Adrenal gland (tissue), 12 donors: ENCODE measurements around the gene APBA2. TPM values are rescaled to one million over a fixed set of nuclear protein-coding genes. Genes with fewer than 3 reads are reported as not detected.

Experiments
- DNase-seq, 7 donors: peaks; one replicate each; pipeline ENCODE4 v3.0.0-alpha.2; 2019 to 2020
- H3K27ac ChIP-seq, 5 donors: fragments of 200-600 bp; sonication (generic) in 4 of 5; 1 replicate in 3 of 5; 2 replicates in 2 of 5; pipeline versions ENCODE4 v1.5.1 to v1.8.0; 2016 to 2020; ENCODE audit warnings: mild to moderate bottlenecking in 1 of 5
- H3K27me3 ChIP-seq: fragments of 200-600 bp; 2 replicates; pipeline ENCODE4 v1.8.0; 2021
- H3K36me3 ChIP-seq, 2 donors: fragments of 200-600 bp; replicated peaks in 1 of 2; 1 replicate in 1 of 2; 2 replicates in 1 of 2; pipeline versions ENCODE4 v1.5.1 to v1.8.0; 2018 to 2022
- H3K4me1 ChIP-seq, 2 donors: fragments of 200-600 bp; replicated peaks in 1 of 2; 1 replicate in 1 of 2; 2 replicates in 1 of 2; pipeline versions ENCODE4 v1.5.1 to v1.8.0; 2018 to 2021
- H3K4me3 ChIP-seq, 4 donors: fragments of 200-600 bp; sonication (generic) in 3 of 4; one replicate each; pipeline ENCODE4 v1.5.1; 2016 to 2018
- H3K9me3 ChIP-seq, 3 donors: fragments of 200-600 bp; sonication (generic) in 1 of 3; replicated peaks in 1 of 3; 1 replicate in 2 of 3; 2 replicates in 1 of 3; pipeline versions ENCODE4 v1.5.1 to v1.8.0; 2016 to 2021
- POLR2A ChIP-seq, 2 donors: fragments of 450-650 bp; IDR thresholded peaks; one replicate each; pipeline ENCODE4 v1.6.1; 2017; ENCODE audit warnings: antibody characterized with exemption in 2 of 2, mild to moderate bottlenecking in 2 of 2, moderate library complexity in 1 of 2
- WGBS, 4 donors: extraction: QIAGEN DNeasy Blood & Tissue Kit in 2 of 4; methylation state at CpG; one replicate each; pipeline versions ENCODE4 v1.1.5 to v1.1.7; 2013 to 2017; 5-methylcytosine and 5-hydroxymethylcytosine counted together
- intact Hi-C, 2 donors: fragments of 100-400 bp; cut with DNase I; formaldehyde crosslinking; loops; one replicate each; pipeline versions ENCODE4 v1.14.1 to v1.15.0; 2022 to 2023
- polyA plus RNA-seq, 3 donors: library from polyadenylated mRNA; stranded (reverse); fragments of 200-250 nt in 2 of 3; fragments of 350-450 nt in 1 of 3; fragmentation: Illumina TruSeq in 1 of 3; extraction: RNeasy Lipid Tissue Mini Kit (QIAGEN cat#74804) in 1 of 3; gene quantifications; one replicate each; pipeline ENCODE4 v1.2.3, GENCODE V29; 2013 to 2014
- total RNA-seq, 9 donors: library from RNA; depleted of rRNA in 4 of 9; stranded (reverse); fragments of >200 nt in 4 of 9; fragments of 120-200 nt in 1 of 9; fragmentation: NEBNext Ultra II Directional in 1 of 9; extraction: Animal tissue kit (Norgen Biotek cat#: 25700) in 1 of 9; gene quantifications; one replicate each; pipeline versions ENCODE4 v1.1.0 to v1.2.4, GENCODE V29; 2013 to 2023
- TF ChIP-seq, protein P1 (sequence below), 6 experiments: fragments of 450-650 bp in 4 of 6; fragments of 200-600 bp in 2 of 6; sonication (generic) in 1 of 6; IDR thresholded peaks; 1 replicate in 5 of 6; 2 replicates in 1 of 6; pipeline versions ENCODE4 v1.5.1 to v1.8.0; 2016 to 2021; ENCODE audit warnings: antibody characterized with exemption in 6 of 6, mild to moderate bottlenecking in 2 of 6, moderate library complexity in 1 of 6
- donor health status: healthy with polysubstance abuse.
- donor health status: Bipolar disorder and iron deficiency.
- donor health status: DM: yes; HTN: yes; CAD: no.
- donor health status: DM: no; HTN: no; CAD: no.
- donor health status: DM: no; HTN: no; CAD: no.
- donor health status: DM: yes; HTN: yes; CAD: no.

APBA2 gene
- total and polyA plus RNA-seq, 12 donors, result 2.1 to 13.2 (median 4.7) TPM

- 73 to 87% (median 77%) methylated on average over 9 to 12 of the region's 12 CpGs for WGBS, 4 donors
- no peaks in the 10 kb centered on the region for H3K4me1 ChIP-seq
- DNase-seq, result no peak
- no peaks in the 10 kb centered on the region for H3K36me3 ChIP-seq
- H3K4me3 ChIP-seq, result no peak overlapping the region
- H3K9me3 ChIP-seq, result no peaks in the 10 kb centered on the region
- H3K27ac ChIP-seq, result no peak overlapping the region
- TF ChIP-seq, protein P1, sequence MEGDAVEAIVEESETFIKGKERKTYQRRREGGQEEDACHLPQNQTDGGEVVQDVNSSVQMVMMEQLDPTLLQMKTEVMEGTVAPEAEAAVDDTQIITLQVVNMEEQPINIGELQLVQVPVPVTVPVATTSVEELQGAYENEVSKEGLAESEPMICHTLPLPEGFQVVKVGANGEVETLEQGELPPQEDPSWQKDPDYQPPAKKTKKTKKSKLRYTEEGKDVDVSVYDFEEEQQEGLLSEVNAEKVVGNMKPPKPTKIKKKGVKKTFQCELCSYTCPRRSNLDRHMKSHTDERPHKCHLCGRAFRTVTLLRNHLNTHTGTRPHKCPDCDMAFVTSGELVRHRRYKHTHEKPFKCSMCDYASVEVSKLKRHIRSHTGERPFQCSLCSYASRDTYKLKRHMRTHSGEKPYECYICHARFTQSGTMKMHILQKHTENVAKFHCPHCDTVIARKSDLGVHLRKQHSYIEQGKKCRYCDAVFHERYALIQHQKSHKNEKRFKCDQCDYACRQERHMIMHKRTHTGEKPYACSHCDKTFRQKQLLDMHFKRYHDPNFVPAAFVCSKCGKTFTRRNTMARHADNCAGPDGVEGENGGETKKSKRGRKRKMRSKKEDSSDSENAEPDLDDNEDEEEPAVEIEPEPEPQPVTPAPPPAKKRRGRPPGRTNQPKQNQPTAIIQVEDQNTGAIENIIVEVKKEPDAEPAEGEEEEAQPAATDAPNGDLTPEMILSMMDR (IDR thresholded peaks at IDR 0.05), result no peak
- TF ChIP-seq POLR2A (IDR thresholded peaks at IDR 0.05), result no peak
- intact Hi-C loops, result no loop called here
- H3K27me3 ChIP-seq, result no peaks in the 10 kb centered on the region
These were observed 36.3 kb downstream of the APBA2 start for GRCh38 chr15:28921919-28922706.

DNA sequence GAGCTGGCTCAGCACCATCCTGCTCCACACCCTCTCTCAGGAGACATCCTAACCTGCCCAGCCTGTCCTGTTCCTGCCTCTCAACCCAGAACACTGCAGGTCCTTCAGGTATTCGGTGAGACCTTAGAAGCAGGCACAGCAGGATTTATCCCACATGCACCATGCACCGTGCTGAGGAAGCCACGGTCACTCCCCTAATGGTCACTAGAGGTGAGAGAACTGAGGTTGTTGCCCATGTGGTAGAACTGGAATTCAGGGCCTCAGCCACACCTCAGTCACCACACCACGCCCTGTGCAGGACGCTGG is 36.9 kb downstream of the APBA2 start:
- Histone ChIP-seq H3K9me3 (no peaks in the 10 kb centered on the region), H3K4me3 (no peak overlapping the region), H3K27me3 (no peaks in the 10 kb centered on the region), H3K27ac (no peak overlapping the region), H3K4me1 (no peaks in the 10 kb centered on the region), H3K36me3 (no peaks in the 10 kb centered on the region)
- TF ChIP-seq POLR2A (IDR thresholded peaks at IDR 0.05), result no peak
- TF ChIP-seq, protein P1 (IDR thresholded peaks at IDR 0.05), result no peak
- 80 to 87% (median 83%) methylated on average over 5 of the region's 5 CpGs for WGBS, 4 donors
- intact Hi-C loops, result no loop called here
- DNase-seq, result no peak

GRCh38 chr15:28923726-28924280 is 38.0 kb downstream of the APBA2 start:
- Histone ChIP-seq H3K9me3 (no peaks in the 10 kb centered on the region), H3K27me3 (no peaks in the 10 kb centered on the region), H3K4me1 (no peaks in the 10 kb centered on the region), H3K4me3 (no peak overlapping the region), H3K27ac (no peak overlapping the region), H3K36me3 (no peaks in the 10 kb centered on the region)
- intact Hi-C loops, result no loop called here
- no peak for DNase-seq
- 81 to 86% (median 83%) methylated on average over 8 of the region's 8 CpGs for WGBS, 4 donors
- TF ChIP-seq POLR2A (IDR thresholded peaks at IDR 0.05), result no peak
- TF ChIP-seq, protein P1 (IDR thresholded peaks at IDR 0.05), result no peak

GRCh38 chr15:28927043-28927442 is 41.3 kb downstream of the APBA2 start:
- TF ChIP-seq, protein P1 (IDR thresholded peaks at IDR 0.05), result no peak
- no peak for TF ChIP-seq POLR2A (IDR thresholded peaks at IDR 0.05)
- intact Hi-C loops, result no loop called here
- H3K4me3 ChIP-seq, result no peak overlapping the region
- no peaks in the 10 kb centered on the region for H3K27me3 ChIP-seq
- no peaks in the 10 kb centered on the region for H3K9me3 ChIP-seq
- 87 to 93% (median 90%) methylated on average over 5 of the region's 5 CpGs for WGBS, 4 donors
- no peak overlapping the region for H3K27ac ChIP-seq
- H3K36me3 ChIP-seq, result no peaks in the 10 kb centered on the region
- no peak for DNase-seq
- H3K4me1 ChIP-seq, result no peaks in the 10 kb centered on the region
